Skin of body (tissue), 3 donors: ENCODE data around the gene GAGE12G. TPM values are rescaled to one million over a fixed set of nuclear protein-coding genes. Genes with fewer than 3 reads are reported as not detected.
"Not testable (repeated sequence)": the region's sequence is repeated elsewhere in the genome, so short reads cannot be mapped to it uniquely, and the experiment has no call there.

Experiments used
- DNase-seq: peaks from one replicate; lab custom pipeline; 2025; lab: John Stamatoyannopoulos, UW
- small RNA-seq: library from RNA; depleted of rRNA; stranded (forward); fragments of <200 nt; gene quantifications from one replicate; pipeline ENCODE3, GENCODE V24; 2014; ENCODE audit warnings: low replicate concordance
- total RNA-seq: library from RNA; depleted of rRNA; stranded (reverse); fragments of >200 nt; gene quantifications from one replicate; pipeline ENCODE4 v1.2.3, GENCODE V29; 2014

The GAGE12G gene, protein sequence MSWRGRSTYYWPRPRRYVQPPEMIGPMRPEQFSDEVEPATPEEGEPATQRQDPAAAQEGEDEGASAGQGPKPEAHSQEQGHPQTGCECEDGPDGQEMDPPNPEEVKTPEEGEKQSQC
- total RNA-seq = not detected

DNA sequence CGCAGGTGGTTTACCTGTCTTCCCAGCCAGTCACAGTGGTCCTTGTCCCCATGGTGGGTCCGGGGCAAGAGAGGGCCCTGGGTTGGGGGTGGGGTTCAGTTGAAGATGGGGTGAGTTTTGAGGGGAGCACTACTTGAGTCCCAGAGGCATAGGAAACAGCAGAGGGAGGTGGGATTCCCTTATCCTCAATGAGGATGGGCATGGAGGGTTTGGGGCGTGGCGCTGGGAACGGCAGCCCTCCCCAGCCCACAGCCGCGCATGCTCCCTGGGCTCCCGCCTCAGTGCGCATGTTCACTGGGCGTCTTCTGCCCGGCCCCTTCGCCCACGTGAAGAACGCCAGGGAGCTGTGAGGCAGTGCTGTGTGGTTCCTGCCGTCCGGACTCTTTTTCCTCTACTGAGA, at the start of gene GAGE12G:
Gene GAGE12G, plus strand, starts transcription at position 301 of the 400 bp plus-strand sequence. CDS start 1,155 bp downstream, outside the sequence.
- DNase-seq = not testable (repeated sequence)

DNA sequence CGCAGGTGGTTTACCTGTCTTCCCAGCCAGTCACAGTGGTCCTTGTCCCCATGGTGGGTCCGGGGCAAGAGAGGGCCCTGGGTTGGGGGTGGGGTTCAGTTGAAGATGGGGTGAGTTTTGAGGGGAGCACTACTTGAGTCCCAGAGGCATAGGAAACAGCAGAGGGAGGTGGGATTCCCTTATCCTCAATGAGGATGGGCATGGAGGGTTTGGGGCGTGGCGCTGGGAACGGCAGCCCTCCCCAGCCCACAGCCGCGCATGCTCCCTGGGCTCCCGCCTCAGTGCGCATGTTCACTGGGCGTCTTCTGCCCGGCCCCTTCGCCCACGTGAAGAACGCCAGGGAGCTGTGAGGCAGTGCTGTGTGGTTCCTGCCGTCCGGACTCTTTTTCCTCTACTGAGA, 38.3 kb upstream of the GAGE12G start, which contains the start of gene GAGE12C:
Gene GAGE12C, plus strand, starts transcription at position 301 of the 400 bp plus-strand sequence. CDS start 1,155 bp downstream, outside the sequence.
- not testable (repeated sequence) for DNase-seq

DNA sequence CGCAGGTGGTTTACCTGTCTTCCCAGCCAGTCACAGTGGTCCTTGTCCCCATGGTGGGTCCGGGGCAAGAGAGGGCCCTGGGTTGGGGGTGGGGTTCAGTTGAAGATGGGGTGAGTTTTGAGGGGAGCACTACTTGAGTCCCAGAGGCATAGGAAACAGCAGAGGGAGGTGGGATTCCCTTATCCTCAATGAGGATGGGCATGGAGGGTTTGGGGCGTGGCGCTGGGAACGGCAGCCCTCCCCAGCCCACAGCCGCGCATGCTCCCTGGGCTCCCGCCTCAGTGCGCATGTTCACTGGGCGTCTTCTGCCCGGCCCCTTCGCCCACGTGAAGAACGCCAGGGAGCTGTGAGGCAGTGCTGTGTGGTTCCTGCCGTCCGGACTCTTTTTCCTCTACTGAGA, 28.8 kb upstream of the GAGE12G start, which contains the start of gene GAGE12D:
Gene GAGE12D, plus strand, starts transcription at position 301 of the 400 bp plus-strand sequence. CDS start 1,155 bp downstream, outside the sequence.
- DNase-seq = not testable (repeated sequence)

DNA sequence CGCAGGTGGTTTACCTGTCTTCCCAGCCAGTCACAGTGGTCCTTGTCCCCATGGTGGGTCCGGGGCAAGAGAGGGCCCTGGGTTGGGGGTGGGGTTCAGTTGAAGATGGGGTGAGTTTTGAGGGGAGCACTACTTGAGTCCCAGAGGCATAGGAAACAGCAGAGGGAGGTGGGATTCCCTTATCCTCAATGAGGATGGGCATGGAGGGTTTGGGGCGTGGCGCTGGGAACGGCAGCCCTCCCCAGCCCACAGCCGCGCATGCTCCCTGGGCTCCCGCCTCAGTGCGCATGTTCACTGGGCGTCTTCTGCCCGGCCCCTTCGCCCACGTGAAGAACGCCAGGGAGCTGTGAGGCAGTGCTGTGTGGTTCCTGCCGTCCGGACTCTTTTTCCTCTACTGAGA, 19.2 kb upstream of the GAGE12G start, which contains the start of gene GAGE12E:
Gene GAGE12E, plus strand, starts transcription at position 301 of the 400 bp plus-strand sequence. CDS start 1,155 bp downstream, outside the sequence.
- DNase-seq = not testable (repeated sequence)

DNA sequence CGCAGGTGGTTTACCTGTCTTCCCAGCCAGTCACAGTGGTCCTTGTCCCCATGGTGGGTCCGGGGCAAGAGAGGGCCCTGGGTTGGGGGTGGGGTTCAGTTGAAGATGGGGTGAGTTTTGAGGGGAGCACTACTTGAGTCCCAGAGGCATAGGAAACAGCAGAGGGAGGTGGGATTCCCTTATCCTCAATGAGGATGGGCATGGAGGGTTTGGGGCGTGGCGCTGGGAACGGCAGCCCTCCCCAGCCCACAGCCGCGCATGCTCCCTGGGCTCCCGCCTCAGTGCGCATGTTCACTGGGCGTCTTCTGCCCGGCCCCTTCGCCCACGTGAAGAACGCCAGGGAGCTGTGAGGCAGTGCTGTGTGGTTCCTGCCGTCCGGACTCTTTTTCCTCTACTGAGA, 9.7 kb upstream of the GAGE12G start, which contains the start of gene GAGE12F:
Gene GAGE12F, plus strand, starts transcription at position 301 of the 400 bp plus-strand sequence. CDS start 1,155 bp downstream, outside the sequence.
- DNase-seq = not testable (repeated sequence)

DNA sequence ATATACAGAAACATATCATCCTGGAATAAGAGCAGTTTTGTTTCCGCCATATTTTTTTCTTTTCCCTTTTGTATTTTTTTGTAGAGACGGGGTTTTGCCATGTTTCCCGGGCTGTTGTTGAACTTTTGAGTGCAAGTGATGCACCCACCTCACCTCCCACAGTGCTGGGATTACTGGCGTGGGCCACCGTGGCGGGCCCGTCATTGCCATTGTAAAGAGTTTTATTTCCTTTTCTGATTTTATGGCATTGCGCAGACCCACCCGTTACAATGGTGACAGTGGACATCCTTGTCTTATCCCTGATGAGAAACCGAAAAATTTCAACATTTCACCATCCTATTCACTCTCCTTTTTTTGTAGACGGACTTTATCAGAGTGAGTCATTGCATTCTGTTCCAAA, 1.5 kb upstream of the GAGE12G start:
- not testable (repeated sequence) for DNase-seq

DNA sequence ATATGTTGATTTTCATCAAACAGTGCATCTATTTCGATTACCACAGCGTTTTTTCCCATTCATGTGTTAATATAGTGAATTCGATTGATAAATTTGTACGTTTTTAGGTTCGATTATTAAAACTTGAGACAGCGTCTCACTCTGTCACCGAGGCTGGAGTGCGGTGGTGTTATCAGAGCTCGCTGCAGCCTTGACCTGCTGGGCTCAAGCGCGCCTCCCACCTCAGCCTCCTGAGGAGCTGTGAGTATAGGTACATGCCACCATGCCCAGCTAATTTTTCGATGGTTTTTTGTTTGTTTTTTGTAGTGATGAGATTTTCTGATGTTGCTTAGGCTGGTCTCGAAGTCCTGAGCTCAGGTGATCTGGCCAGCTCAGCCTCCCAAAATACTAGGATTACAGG, 1.0 kb upstream of the GAGE12G start:
- not testable (repeated sequence) for DNase-seq

DNA sequence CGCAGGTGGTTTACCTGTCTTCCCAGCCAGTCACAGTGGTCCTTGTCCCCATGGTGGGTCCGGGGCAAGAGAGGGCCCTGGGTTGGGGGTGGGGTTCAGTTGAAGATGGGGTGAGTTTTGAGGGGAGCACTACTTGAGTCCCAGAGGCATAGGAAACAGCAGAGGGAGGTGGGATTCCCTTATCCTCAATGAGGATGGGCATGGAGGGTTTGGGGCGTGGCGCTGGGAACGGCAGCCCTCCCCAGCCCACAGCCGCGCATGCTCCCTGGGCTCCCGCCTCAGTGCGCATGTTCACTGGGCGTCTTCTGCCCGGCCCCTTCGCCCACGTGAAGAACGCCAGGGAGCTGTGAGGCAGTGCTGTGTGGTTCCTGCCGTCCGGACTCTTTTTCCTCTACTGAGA, 9.4 kb downstream of the GAGE12G start, which contains the start of gene GAGE12H:
Gene GAGE12H, plus strand, starts transcription at position 301 of the 400 bp plus-strand sequence. CDS start 1,155 bp downstream, outside the sequence.
- DNase-seq = not testable (repeated sequence)

DNA sequence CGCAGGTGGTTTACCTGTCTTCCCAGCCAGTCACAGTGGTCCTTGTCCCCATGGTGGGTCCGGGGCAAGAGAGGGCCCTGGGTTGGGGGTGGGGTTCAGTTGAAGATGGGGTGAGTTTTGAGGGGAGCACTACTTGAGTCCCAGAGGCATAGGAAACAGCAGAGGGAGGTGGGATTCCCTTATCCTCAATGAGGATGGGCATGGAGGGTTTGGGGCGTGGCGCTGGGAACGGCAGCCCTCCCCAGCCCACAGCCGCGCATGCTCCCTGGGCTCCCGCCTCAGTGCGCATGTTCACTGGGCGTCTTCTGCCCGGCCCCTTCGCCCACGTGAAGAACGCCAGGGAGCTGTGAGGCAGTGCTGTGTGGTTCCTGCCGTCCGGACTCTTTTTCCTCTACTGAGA, 19.0 kb downstream of the GAGE12G start, which contains the start of gene GAGE2A:
Gene GAGE2A, plus strand, starts transcription at position 301 of the 400 bp plus-strand sequence. CDS start 1,155 bp downstream, outside the sequence.
- DNase-seq = not testable (repeated sequence)

DNA sequence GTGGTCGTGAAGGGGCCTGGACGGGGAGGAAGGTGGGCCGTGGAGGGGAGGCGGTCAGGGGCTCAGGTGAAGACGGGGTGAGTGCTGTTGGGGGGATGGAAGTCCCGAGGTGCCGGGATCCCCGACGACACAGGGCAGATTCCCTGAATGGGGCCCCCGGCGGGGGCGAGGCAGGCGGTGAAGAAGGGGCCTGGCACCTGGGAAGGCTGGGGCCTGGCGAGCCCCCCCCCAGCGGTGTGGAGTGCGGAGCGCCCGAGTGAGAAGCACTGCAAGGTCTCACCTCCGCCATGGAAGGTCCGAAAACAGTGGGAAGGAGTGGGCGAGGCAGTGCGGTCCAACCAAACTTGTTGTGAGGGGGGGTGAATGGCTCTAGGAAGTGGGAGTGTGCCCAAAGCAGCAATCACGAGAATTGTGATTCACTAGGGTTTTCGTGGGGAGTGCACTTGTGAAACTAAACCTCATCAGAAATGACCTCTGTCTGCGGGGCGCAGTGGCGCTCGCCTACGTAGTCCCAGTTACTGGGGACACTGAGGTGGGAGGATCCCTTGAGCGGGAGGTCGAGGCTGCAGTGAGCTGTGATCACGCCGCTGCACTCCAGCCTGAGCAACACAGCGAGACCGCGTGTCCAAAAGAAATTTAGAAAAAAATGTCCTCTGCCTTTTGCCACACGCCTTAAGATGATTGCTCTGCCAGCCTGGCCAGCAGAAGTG, 19.7 kb downstream of the GAGE12G start:
- DNase-seq = not testable (repeated sequence)

DNA sequence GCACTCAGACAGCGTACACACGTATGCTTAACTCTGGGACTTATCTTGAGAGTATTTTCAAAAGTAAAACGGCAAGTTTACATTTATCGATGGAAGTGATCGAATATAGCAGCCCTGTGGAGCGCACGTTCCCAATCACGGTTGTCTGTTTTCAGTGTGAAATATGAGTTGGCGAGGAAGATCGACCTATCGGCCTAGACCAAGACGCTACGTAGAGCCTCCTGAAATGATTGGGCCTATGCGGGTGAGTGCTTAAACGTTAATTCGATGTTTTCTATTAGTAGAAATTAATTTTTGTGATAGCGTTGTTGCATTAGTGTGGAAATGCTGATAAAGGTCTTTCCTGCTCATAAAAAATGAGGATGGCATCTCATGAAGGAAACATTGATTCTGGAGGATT, 20.3 kb downstream of the GAGE12G start:
- DNase-seq = not testable (repeated sequence)

DNA sequence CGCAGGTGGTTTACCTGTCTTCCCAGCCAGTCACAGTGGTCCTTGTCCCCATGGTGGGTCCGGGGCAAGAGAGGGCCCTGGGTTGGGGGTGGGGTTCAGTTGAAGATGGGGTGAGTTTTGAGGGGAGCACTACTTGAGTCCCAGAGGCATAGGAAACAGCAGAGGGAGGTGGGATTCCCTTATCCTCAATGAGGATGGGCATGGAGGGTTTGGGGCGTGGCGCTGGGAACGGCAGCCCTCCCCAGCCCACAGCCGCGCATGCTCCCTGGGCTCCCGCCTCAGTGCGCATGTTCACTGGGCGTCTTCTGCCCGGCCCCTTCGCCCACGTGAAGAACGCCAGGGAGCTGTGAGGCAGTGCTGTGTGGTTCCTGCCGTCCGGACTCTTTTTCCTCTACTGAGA, 28.5 kb downstream of the GAGE12G start, which contains the start of gene GAGE1:
Gene GAGE1, plus strand, starts transcription at position 301 of the 400 bp plus-strand sequence. CDS start 1,155 bp downstream, outside the sequence.
- DNase-seq = not testable (repeated sequence)

DNA sequence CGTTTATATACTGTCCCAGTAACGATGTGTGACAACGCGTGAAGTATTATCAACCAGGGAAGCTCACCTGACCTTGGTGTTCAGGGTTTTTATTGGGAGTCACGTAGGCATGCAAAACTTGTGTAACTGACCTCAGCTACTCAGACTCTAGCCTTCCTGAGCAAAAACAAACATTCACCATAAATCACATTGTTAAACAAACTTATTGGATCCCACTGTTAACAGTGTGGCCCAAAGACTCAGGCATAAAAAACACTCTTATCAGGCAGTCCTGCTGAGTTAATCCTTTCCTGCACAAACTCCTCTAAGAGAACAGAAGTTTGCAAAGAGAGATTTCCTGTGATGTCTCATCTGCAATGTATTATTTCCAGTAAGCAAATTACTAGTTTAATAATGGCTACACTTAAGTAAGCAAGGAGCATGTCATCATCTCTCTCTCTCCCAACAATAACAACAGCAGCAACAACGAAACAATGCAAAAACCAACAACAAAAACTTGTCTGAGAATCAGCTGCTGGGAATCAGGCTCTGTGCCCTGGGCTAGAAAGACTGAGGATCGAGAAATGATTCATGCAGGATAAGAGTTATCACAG, 40.6 kb downstream of the GAGE12G start:
- DNase-seq = no peak

DNA sequence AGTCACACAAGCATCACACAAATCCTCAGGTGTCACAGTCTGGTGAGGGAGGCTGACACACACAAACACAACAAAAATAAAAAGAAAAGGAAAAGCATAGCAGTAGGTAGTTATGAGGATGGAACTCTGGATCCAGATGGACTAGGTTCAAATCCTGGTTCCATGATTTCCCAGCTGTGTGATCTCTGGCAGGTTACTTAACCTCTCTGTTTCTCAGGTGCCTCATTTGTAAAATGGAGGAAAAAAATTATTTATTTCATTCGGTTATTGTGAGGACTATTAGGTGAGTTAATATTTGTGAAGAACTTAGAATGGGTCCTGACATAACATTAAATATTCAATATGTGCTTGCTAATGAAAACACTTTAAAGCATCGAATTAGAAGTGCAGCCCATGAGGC, 48.4 kb downstream of the GAGE12G start:
- DNase-seq = no peak

Small RNA genes within 50 kb of the gene (small RNA-seq; reads per million reads assigned to genes)
- gene GAGE12B = not detected

Other genes starting within 250 kb of the GAGE12G start
- not detected for gene GAGE12J, start 248.4 kb upstream of the GAGE12G start, total RNA-seq
- gene GAGE13, start 238.8 kb upstream of the GAGE12G start, total RNA-seq = not detected
- not detected for gene GAGE12C, start 38.2 kb upstream of the GAGE12G start, total RNA-seq
- not detected for gene GAGE12D, start 28.7 kb upstream of the GAGE12G start, total RNA-seq
- gene GAGE12E, start 19.1 kb upstream of the GAGE12G start, total RNA-seq = not detected
- gene GAGE12F, start 9.6 kb upstream of the GAGE12G start, total RNA-seq = not detected
- gene GAGE12H, start 9.5 kb downstream of the GAGE12G start, total RNA-seq = not detected
- not detected for gene GAGE2A, start 19.1 kb downstream of the GAGE12G start, total RNA-seq
- gene GAGE1, start 28.6 kb downstream of the GAGE12G start, total RNA-seq = not detected
- gene PAGE1, start 125.6 kb downstream of the GAGE12G start, total RNA-seq = not detected